ENCODE data around the gene NR0B2.

NR0B2 gene

DNA sequence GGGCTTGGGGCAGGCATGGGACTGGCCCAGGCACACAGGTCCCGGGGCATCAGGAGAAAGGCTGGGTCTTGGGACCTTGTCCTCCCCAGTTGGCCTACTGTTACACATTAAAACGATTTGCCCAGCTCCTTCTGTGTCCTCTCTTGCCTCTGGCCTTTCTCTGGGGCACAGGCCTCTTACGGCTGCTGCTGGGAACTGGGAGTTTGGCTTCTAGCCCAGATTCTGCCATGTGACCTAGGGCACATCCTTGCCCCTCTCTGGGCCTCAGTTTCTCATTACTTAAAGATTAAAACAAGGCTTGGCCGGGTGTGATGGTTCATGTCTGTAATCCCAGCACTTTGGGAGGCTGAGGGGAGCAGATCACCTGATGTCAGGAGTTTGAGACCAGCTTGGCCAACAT lies 32.5 kb upstream of the NR0B2 start:
- TF ChIP-seq, protein P1, sequence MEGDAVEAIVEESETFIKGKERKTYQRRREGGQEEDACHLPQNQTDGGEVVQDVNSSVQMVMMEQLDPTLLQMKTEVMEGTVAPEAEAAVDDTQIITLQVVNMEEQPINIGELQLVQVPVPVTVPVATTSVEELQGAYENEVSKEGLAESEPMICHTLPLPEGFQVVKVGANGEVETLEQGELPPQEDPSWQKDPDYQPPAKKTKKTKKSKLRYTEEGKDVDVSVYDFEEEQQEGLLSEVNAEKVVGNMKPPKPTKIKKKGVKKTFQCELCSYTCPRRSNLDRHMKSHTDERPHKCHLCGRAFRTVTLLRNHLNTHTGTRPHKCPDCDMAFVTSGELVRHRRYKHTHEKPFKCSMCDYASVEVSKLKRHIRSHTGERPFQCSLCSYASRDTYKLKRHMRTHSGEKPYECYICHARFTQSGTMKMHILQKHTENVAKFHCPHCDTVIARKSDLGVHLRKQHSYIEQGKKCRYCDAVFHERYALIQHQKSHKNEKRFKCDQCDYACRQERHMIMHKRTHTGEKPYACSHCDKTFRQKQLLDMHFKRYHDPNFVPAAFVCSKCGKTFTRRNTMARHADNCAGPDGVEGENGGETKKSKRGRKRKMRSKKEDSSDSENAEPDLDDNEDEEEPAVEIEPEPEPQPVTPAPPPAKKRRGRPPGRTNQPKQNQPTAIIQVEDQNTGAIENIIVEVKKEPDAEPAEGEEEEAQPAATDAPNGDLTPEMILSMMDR (IDR thresholded peaks at IDR 0.05; ENCODE audit: poor library complexity, severe bottlenecking) = no peak
- no peak overlapping the region for H3K4me3 ChIP-seq (ENCODE audit: severe bottlenecking)

GRCh38 chr1:26945728-26946127 lies 32.0 kb upstream of the NR0B2 start:
- peaks cover 80% of the 10 kb centered on the region for H3K36me3 ChIP-seq (ENCODE audit: low read depth)
- no peak for ATAC-seq (ENCODE audit: low read depth)

More for the DNA sequence above, 32.5 kb upstream of the NR0B2 start:
- H3K27me3 ChIP-seq (ENCODE audit: insufficient read depth, poor library complexity, severe bottlenecking) = no peaks in the 10 kb centered on the region
- DNase-seq (ENCODE audit: low spot score) (no peak), ATAC-seq (ENCODE audit: low read depth) (no peak)
- H3K27ac ChIP-seq (ENCODE audit: poor library complexity, severe bottlenecking) = no peak overlapping the region
- no peaks in the 10 kb centered on the region for H3K9me3 ChIP-seq (ENCODE audit: severe bottlenecking)
- peaks cover 83% of the 10 kb centered on the region for H3K36me3 ChIP-seq (ENCODE audit: low read depth)
- no peaks in the 10 kb centered on the region for H3K4me1 ChIP-seq (ENCODE audit: insufficient read depth, poor library complexity, severe bottlenecking)

GRCh38 chr1:26945138-26945537 lies 31.4 kb upstream of the NR0B2 start:
- no peak overlapping the region for H3K27ac ChIP-seq (ENCODE audit: poor library complexity, severe bottlenecking)
- H3K9me3 ChIP-seq (ENCODE audit: severe bottlenecking) = no peaks in the 10 kb centered on the region
- no peak for DNase-seq (ENCODE audit: low spot score)
- peaks cover 74% of the 10 kb centered on the region for H3K36me3 ChIP-seq (ENCODE audit: low read depth)
- H3K27me3 ChIP-seq (ENCODE audit: insufficient read depth, poor library complexity, severe bottlenecking) = no peaks in the 10 kb centered on the region
- TF ChIP-seq, protein P1 (IDR thresholded peaks at IDR 0.05; ENCODE audit: poor library complexity, severe bottlenecking) = no peak
- H3K4me1 ChIP-seq (ENCODE audit: insufficient read depth, poor library complexity, severe bottlenecking) = peaks cover 1% of the 10 kb centered on the region
- ATAC-seq (ENCODE audit: low read depth) = no peak
- H3K4me3 ChIP-seq (ENCODE audit: severe bottlenecking) = no peak overlapping the region

More at GRCh38 chr1:26945728-26946127, 32.0 kb upstream of the NR0B2 start:
- no peak for DNase-seq (ENCODE audit: low spot score)
- H3K27ac ChIP-seq (ENCODE audit: poor library complexity, severe bottlenecking) = no peak overlapping the region
- H3K9me3 ChIP-seq (ENCODE audit: severe bottlenecking) = no peaks in the 10 kb centered on the region
- H3K27me3 ChIP-seq (ENCODE audit: insufficient read depth, poor library complexity, severe bottlenecking) = no peaks in the 10 kb centered on the region
- no peak overlapping the region for H3K4me3 ChIP-seq (ENCODE audit: severe bottlenecking)
- no peaks in the 10 kb centered on the region for H3K4me1 ChIP-seq (ENCODE audit: insufficient read depth, poor library complexity, severe bottlenecking)
- TF ChIP-seq, protein P1 (IDR thresholded peaks at IDR 0.05; ENCODE audit: poor library complexity, severe bottlenecking) = no peak

DNA sequence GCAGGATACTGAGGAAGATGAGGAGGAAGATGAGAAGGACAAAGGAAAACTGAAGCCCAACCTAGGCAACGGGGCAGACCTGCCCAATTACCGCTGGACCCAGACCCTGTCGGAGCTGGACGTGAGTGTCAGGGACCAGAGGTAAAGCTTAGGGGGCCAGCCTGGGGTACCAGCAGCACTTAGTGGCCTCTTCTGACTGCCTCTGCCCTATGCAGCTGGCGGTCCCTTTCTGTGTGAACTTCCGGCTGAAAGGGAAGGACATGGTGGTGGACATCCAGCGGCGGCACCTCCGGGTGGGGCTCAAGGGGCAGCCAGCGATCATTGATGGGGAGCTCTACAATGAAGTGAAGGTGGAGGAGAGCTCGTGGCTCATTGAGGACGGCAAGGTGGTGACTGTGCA lies 28.9 kb upstream of the NR0B2 start:
- Histone ChIP-seq H3K9me3 (ENCODE audit: severe bottlenecking) (no peaks in the 10 kb centered on the region), H3K36me3 (ENCODE audit: low read depth) (peaks cover 79% of the 10 kb centered on the region), H3K4me3 (ENCODE audit: severe bottlenecking) (no peak overlapping the region), H3K4me1 (ENCODE audit: insufficient read depth, poor library complexity, severe bottlenecking) (peaks cover 3% of the 10 kb centered on the region), H3K27me3 (ENCODE audit: insufficient read depth, poor library complexity, severe bottlenecking) (no peaks in the 10 kb centered on the region), H3K27ac (ENCODE audit: poor library complexity, severe bottlenecking) (no peak overlapping the region)
- TF ChIP-seq, protein P1 (IDR thresholded peaks at IDR 0.05; ENCODE audit: poor library complexity, severe bottlenecking) = no peak
- no peak for ATAC-seq (ENCODE audit: low read depth)
- DNase-seq (ENCODE audit: low spot score) = no peak

DNA sequence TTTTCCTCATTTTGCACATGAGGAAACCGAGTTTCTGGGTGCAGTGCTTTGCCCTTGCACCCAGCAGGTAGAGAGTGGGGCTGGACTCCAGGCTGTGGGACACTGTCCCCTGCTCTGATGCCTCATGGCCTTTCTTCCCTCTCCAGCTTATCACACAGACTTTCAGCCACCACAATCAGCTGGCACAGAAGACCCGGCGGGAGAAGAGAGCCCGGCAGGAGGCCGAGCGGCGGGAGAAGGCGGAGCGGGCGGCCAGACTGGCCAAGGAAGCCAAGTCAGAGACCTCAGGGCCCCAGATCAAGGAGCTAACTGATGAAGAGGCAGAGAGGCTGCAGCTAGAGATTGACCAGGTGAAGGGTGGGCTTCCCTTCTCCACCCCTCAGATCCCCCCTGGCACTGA lies 27.5 kb upstream of the NR0B2 start:
- no peaks in the 10 kb centered on the region for H3K27me3 ChIP-seq (ENCODE audit: insufficient read depth, poor library complexity, severe bottlenecking)
- TF ChIP-seq, protein P1 (IDR thresholded peaks at IDR 0.05; ENCODE audit: poor library complexity, severe bottlenecking) = no peak
- DNase-seq (ENCODE audit: low spot score) = no peak
- H3K9me3 ChIP-seq (ENCODE audit: severe bottlenecking) = no peaks in the 10 kb centered on the region
- peaks cover 3% of the 10 kb centered on the region for H3K4me1 ChIP-seq (ENCODE audit: insufficient read depth, poor library complexity, severe bottlenecking)
- no peak overlapping the region for H3K27ac ChIP-seq (ENCODE audit: poor library complexity, severe bottlenecking)
- no peak for ATAC-seq (ENCODE audit: low read depth)
- no peak overlapping the region for H3K4me3 ChIP-seq (ENCODE audit: severe bottlenecking)
- H3K36me3 ChIP-seq (ENCODE audit: low read depth) = peaks cover 79% of the 10 kb centered on the region
